Endothelial cell of umbilical vein (primary cell): ENCODE results near the gene RALGPS1. TPM values are rescaled to one million over a fixed set of nuclear protein-coding genes. Genes with fewer than 3 reads are reported as not detected.

Experiments used
- BruUV-seq: library from RNA; stranded (reverse); fragments of 400-500 nt; replicated peaks from 2 replicates; lab custom pipeline; 2021; lab: Mats Ljungman, UMichigan
- CTCF ChIA-PET: fragments of 300-600, 350-600 bp; sonication (Branson Sonifier 250); formaldehyde crosslinking; loops from one replicate; lab custom pipeline; 2021; ENCODE audit warnings: antibody characterized with exemption, inconsistent platforms; lab: Charles Lee
- POLR2A ChIA-PET: fragments of 300-600, 350-600 bp; sonication (Branson Sonifier 250); formaldehyde crosslinking; loops from one replicate; lab custom pipeline; 2021; ENCODE audit warnings: antibody characterized with exemption, inconsistent platforms; lab: Charles Lee
- DNase-seq: peaks from one replicate; pipeline ENCODE4 v3.0.0-alpha.2; 2011; ENCODE audit warnings: low read depth, low spot score
- FAIRE-seq: peaks from 2 replicates; lab custom pipeline; 2011; peaks lifted over from hg19 to GRCh38; lab: Jason Lieb, UNC
- H2AFZ ChIP-seq: 2 replicates; pipeline ENCODE4 v1.6.0; 2012; ENCODE audit warnings: low read depth, low read length, control low read depth, inconsistent platforms
- H3K27ac ChIP-seq: 2 replicates; pipeline ENCODE4 v1.5.1; 2011; ENCODE audit warnings: low read depth, mild to moderate bottlenecking, control low read depth, low read length, moderate library complexity; ENCODE audit not compliant: insufficient read depth
- H3K27me3 ChIP-seq, 2 experiments: 2 replicates each; pipeline versions ENCODE4 v1.6.0 to v1.6.1; 2011; ENCODE audit warnings: low read length in 2 of 2, mixed read lengths in 1 of 2; ENCODE audit not compliant: control insufficient read depth in 2 of 2, insufficient read depth in 2 of 2
- H3K36me3 ChIP-seq, 2 experiments: 2 replicates in 1 of 2; 3 replicates in 1 of 2; pipeline ENCODE4 v1.5.1; 2011; ENCODE audit warnings: low read length in 2 of 2, mild to moderate bottlenecking in 1 of 2, moderate library complexity in 1 of 2; ENCODE audit not compliant: control insufficient read depth in 2 of 2, insufficient read depth in 2 of 2; ENCODE audit errors: extremely low read depth in 1 of 2
- H3K4me1 ChIP-seq: 3 replicates; pipeline ENCODE4 v1.5.1; 2011; ENCODE audit warnings: mild to moderate bottlenecking, low read length; ENCODE audit not compliant: control insufficient read depth, insufficient read depth; ENCODE audit errors: extremely low read depth
- H3K4me2 ChIP-seq: 2 replicates; pipeline ENCODE4 v1.6.1; 2011; ENCODE audit warnings: low read length, control low read depth, mixed read lengths; ENCODE audit not compliant: insufficient read depth
- H3K4me3 ChIP-seq, 3 experiments: fragments of 200-600 bp in 1 of 3; sonication (generic), shearing (Covaris generic) in 1 of 3; replicated peaks in 1 of 3; 2 replicates each; pipeline ENCODE4 v1.5.1; 2011 to 2016; ENCODE audit warnings: control low read depth in 3 of 3, low read length in 3 of 3, mild to moderate bottlenecking in 2 of 3, inconsistent platforms in 1 of 3, low read depth in 1 of 3, moderate library complexity in 1 of 3; ENCODE audit not compliant: insufficient read depth in 1 of 3
- H3K79me2 ChIP-seq: 2 replicates; pipeline ENCODE4 v1.6.0; 2012; ENCODE audit warnings: low read length, inconsistent platforms; ENCODE audit not compliant: control insufficient read depth, insufficient read depth
- H3K9ac ChIP-seq: replicated peaks from 2 replicates; pipeline ENCODE3; 2011; ENCODE audit warnings: low read length, control low read depth; ENCODE audit not compliant: insufficient read depth; ENCODE audit errors: extremely low read depth
- H3K9me1 ChIP-seq: replicated peaks from 3 replicates; pipeline ENCODE4 v1.6.0; 2011; ENCODE audit warnings: mild to moderate bottlenecking, low read length; ENCODE audit not compliant: control insufficient read depth, insufficient read depth; ENCODE audit errors: extremely low read depth
- H3K9me3 ChIP-seq: replicated peaks from 2 replicates; pipeline ENCODE4 v1.5.1; 2012; ENCODE audit warnings: low read length, inconsistent platforms; ENCODE audit not compliant: control insufficient read depth, insufficient read depth
- H4K20me1 ChIP-seq: replicated peaks from 2 replicates; pipeline ENCODE3; 2011; ENCODE audit warnings: mild to moderate bottlenecking, low read length; ENCODE audit not compliant: control insufficient read depth, insufficient read depth; ENCODE audit errors: extremely low read depth
- EZH2 ChIP-seq: IDR thresholded peaks from 2 replicates; pipeline ENCODE4 v1.6.1; 2012; ENCODE audit warnings: borderline replicate concordance, low read depth, mild to moderate bottlenecking, moderate library complexity, low read length, inconsistent platforms; ENCODE audit not compliant: severe bottlenecking
- GATA2 ChIP-seq: IDR thresholded peaks from 2 replicates; pipeline ENCODE4 v1.7.0; 2011; ENCODE audit warnings: low read depth, mild to moderate bottlenecking, moderate library complexity, mixed read lengths, low read length; ENCODE audit not compliant: insufficient read length, insufficient read depth
- JUN ChIP-seq: IDR thresholded peaks from 2 replicates; pipeline ENCODE4 v1.6.1; 2011; ENCODE audit warnings: borderline replicate concordance, low read depth; ENCODE audit not compliant: insufficient read length, insufficient read depth
- MYC ChIP-seq: IDR thresholded peaks from one replicate; pipeline ENCODE4 v1.6.1; 2011; ENCODE audit warnings: mild to moderate bottlenecking, low read depth, low read length
- POLR2A ChIP-seq: IDR thresholded peaks from 2 replicates; pipeline ENCODE4 v1.6.1; 2012; ENCODE audit warnings: low read depth, mild to moderate bottlenecking, control low read depth, low read length
- dilution Hi-C: fragments of 300-500 bp; cut with MboI; formaldehyde crosslinking; loops from one replicate; pipeline ENCODE4 v1.15.0; 2019; ENCODE audit warnings: low sequenced_read_pairs; ENCODE audit not compliant: extremely low pct_ligation_motif_present
- intact Hi-C: fragments of 100-400 bp; cut with micrococcal nuclease; formaldehyde crosslinking; loops from one replicate; pipeline ENCODE4 v1.10.0; 2022
- polyA plus RNA-seq, 4 experiments: library from polyadenylated mRNA; depleted of rRNA in 3 of 4; stranded (reverse) in 3 of 4; unstranded in 1 of 4; fragments of >200 nt; gene quantifications; 2 replicates each; pipeline versions ENCODE4 v1.2.1 to v1.2.3, GENCODE V29; 2011 to 2012; ENCODE audit warnings: missing spikeins in 1 of 4
- total RNA-seq: library from RNA; stranded (reverse); gene quantifications from 2 replicates; pipeline ENCODE4 v1.2.3, GENCODE V29; 2021
- TF ChIP-seq, protein P1 (sequence below), 2 donors: IDR thresholded peaks; 1 replicate in 1 of 2; 2 replicates in 1 of 2; pipeline ENCODE4 v1.5.1; 2011; ENCODE audit warnings: low read length in 2 of 2, mild to moderate bottlenecking in 2 of 2, moderate library complexity in 2 of 2, control low read depth in 1 of 2, inconsistent platforms in 1 of 2, low read depth in 1 of 2; ENCODE audit not compliant: insufficient read depth in 1 of 2; ENCODE audit errors: extremely low read depth in 1 of 2

The RALGPS1 gene
- total and polyA plus RNA-seq, 2 donors (not counting 3 experiments of a cell fraction or from before 2014, with no cell fraction given): 3.8 to 5.5 TPM

DNA sequence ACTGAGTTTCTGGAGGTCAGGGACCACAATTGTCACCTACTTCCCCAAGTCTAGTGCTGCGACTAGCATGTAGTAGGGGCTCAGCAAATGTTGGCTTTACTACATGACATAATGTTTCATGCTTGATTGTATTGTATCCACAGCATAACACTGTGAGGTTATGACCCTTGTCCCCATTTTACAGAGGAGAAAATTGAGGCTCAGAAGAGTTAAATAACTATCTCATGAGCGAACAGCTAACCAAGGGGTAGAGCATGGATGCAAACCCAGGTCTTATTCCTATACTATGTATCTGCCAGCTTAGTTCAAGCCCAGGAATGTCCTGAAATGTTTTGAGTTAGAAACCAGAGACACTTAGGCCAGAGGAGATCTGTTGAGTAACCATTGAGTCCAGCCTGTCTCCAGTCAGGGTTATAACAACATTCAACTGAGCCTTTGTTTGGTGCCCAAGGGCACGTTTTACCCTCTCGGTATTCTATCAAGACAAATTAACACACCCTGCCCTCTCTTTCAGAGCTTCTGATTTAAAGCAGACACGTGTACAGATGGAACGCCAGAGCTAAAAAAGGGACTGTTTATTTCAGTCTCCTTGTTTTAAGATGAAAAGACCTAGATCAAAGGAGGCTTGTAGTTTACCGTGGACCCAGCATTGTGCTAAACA lies 191.4 kb downstream of the RALGPS1 start:
- POLR2A ChIA-PET: no interaction called here
- Histone ChIP-seq H3K4me2 (no peak overlapping the region), H3K4me1 (no peaks in the 10 kb centered on the region), H3K36me3 (peaks cover 0 to 6% of the 10 kb centered on the region in 2 experiments), H2AFZ (no peak overlapping the region), H3K27me3 (no peaks in the 10 kb centered on the region), H3K79me2 (no peaks in the 10 kb centered on the region), H3K9me3 (no peaks in the 10 kb centered on the region), H3K9me1 (no peaks in the 10 kb centered on the region), H4K20me1 (no peaks in the 10 kb centered on the region), H3K9ac (no peak overlapping the region), H3K27ac (no peak overlapping the region), H3K4me3 (no peak overlapping the region)
- intact Hi-C loops: no loop called here
- BruUV-seq: no TSS peak
- dilution Hi-C loops: no loop called here
- TF ChIP-seq EZH2 (no peak), GATA2 (no peak), JUN (no peak), MYC (no peak), POLR2A (no peak)
- TF ChIP-seq, protein P1, sequence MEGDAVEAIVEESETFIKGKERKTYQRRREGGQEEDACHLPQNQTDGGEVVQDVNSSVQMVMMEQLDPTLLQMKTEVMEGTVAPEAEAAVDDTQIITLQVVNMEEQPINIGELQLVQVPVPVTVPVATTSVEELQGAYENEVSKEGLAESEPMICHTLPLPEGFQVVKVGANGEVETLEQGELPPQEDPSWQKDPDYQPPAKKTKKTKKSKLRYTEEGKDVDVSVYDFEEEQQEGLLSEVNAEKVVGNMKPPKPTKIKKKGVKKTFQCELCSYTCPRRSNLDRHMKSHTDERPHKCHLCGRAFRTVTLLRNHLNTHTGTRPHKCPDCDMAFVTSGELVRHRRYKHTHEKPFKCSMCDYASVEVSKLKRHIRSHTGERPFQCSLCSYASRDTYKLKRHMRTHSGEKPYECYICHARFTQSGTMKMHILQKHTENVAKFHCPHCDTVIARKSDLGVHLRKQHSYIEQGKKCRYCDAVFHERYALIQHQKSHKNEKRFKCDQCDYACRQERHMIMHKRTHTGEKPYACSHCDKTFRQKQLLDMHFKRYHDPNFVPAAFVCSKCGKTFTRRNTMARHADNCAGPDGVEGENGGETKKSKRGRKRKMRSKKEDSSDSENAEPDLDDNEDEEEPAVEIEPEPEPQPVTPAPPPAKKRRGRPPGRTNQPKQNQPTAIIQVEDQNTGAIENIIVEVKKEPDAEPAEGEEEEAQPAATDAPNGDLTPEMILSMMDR (IDR thresholded peaks at IDR 0.05; ENCODE audit: extremely low read depth in 1 of 2, insufficient read depth in 1 of 2, low read depth in 1 of 2, low read length in 2 of 2): no peak
- DNase-seq: no peak
- CTCF ChIA-PET: interaction anchor here (1.6 kb wide), 1 partner anchor 165 kb away, joined by 5 read pairs; no protein-coding TSS in a partner anchor
- FAIRE-seq: no peak
